SK-N-SH treated with all-trans-retinoic acid at 6 μM for 48 hours (cell line): ENCODE data around the gene ABCC11.
A peak's percentile ranks its signal among the peaks of the same experiment; 100 is the strongest.

Experiments
- ATAC-seq: fragments of 200-7000 bp; cut with Tn5 transposase; 3 replicates; pipeline ENCODE4 v1.9.1; 2020; ENCODE audit warnings: mild to moderate bottlenecking, moderate library complexity
- BACH2 ChIP-seq: fragments of 250-450 bp; sonication (Bioruptor Pico); IDR thresholded peaks from 2 replicates; pipeline ENCODE4 v1.9.0; 2021; ENCODE audit warnings: mild to moderate bottlenecking, borderline replicate concordance
- CSRNP3 ChIP-seq: fragments of 250-450 bp; sonication (Bioruptor Pico); IDR thresholded peaks from 2 replicates; pipeline ENCODE4 v1.5.1; 2021; ENCODE audit warnings: mild to moderate bottlenecking, moderate library complexity
- ESRRG ChIP-seq: fragments of 250-450 bp; sonication (Bioruptor Pico); IDR thresholded peaks from 2 replicates; pipeline ENCODE4 v1.6.1; 2021; ENCODE audit warnings: mild to moderate bottlenecking
- ISL1 ChIP-seq: fragments of 250-450 bp; sonication (Bioruptor Pico); IDR thresholded peaks from 2 replicates; pipeline ENCODE4 v2.1.2; 2022; ENCODE audit warnings: mild to moderate bottlenecking, moderate library complexity
- OSR1 ChIP-seq: fragments of 250-450 bp; sonication (Bioruptor Pico); IDR thresholded peaks from 2 replicates; pipeline ENCODE4 v1.8.0; 2022; ENCODE audit warnings: moderate library complexity, mild to moderate bottlenecking, inconsistent platforms
- PATZ1 ChIP-seq: fragments of 250-450 bp; sonication (Bioruptor Pico); IDR thresholded peaks from 2 replicates; pipeline ENCODE4 v1.8.0; 2020; ENCODE audit warnings: mild to moderate bottlenecking, moderate library complexity, borderline replicate concordance
- POU6F1 ChIP-seq: fragments of 250-450 bp; sonication (Bioruptor Pico); IDR thresholded peaks from 2 replicates; pipeline ENCODE4 v1.8.0; 2021; ENCODE audit warnings: low read depth, mild to moderate bottlenecking, moderate library complexity, borderline replicate concordance
- PPARA ChIP-seq: fragments of 250-450 bp; sonication (Bioruptor Pico); IDR thresholded peaks from 2 replicates; pipeline ENCODE4 v1.5.0; 2020; ENCODE audit warnings: mild to moderate bottlenecking, borderline replicate concordance
- SNAI2 ChIP-seq: fragments of 250-450 bp; sonication (Bioruptor Pico); IDR thresholded peaks from 2 replicates; pipeline ENCODE4 v1.5.0; 2020; ENCODE audit warnings: mild to moderate bottlenecking, moderate library complexity
- TCF4 ChIP-seq: fragments of 250-450 bp; sonication (Bioruptor Pico); IDR thresholded peaks from 2 replicates; pipeline ENCODE4 v1.8.0; 2021; ENCODE audit warnings: mild to moderate bottlenecking, moderate library complexity, borderline replicate concordance
- TOX ChIP-seq: fragments of 250-450 bp; sonication (Bioruptor Pico); IDR thresholded peaks from 2 replicates; pipeline ENCODE4 v1.8.0; 2021; ENCODE audit warnings: mild to moderate bottlenecking, moderate library complexity, borderline replicate concordance
- TSHZ2 ChIP-seq: fragments of 250-450 bp; sonication (Bioruptor Pico); IDR thresholded peaks from 2 replicates; pipeline ENCODE4 v1.5.0; 2020; ENCODE audit warnings: mild to moderate bottlenecking, moderate library complexity
- ZC3H10 ChIP-seq: fragments of 250-450 bp; sonication (Bioruptor Pico); IDR thresholded peaks from 2 replicates; pipeline ENCODE4 v1.5.1; 2021; ENCODE audit warnings: mild to moderate bottlenecking, moderate library complexity
- ZFP3 ChIP-seq: fragments of 250-450 bp; sonication (Bioruptor Pico); IDR thresholded peaks from 2 replicates; pipeline ENCODE4 v1.5.0; 2020; ENCODE audit warnings: mild to moderate bottlenecking, moderate library complexity
- ZFP30 ChIP-seq: fragments of 450-650 bp; formaldehyde crosslinking; IDR thresholded peaks from 2 replicates; pipeline ENCODE4 v1.5.0; 2022; ENCODE audit warnings: mild to moderate bottlenecking, moderate library complexity
- ZNF565 ChIP-seq: fragments of 450-650 bp; formaldehyde crosslinking; conservative IDR thresholded peaks from 2 replicates; pipeline ENCODE4 v1.5.0; 2020; ENCODE audit warnings: low read depth, mild to moderate bottlenecking, moderate library complexity
- ZNF8 ChIP-seq: fragments of 450-650 bp; formaldehyde crosslinking; IDR thresholded peaks from 2 replicates; pipeline ENCODE4 v1.5.0; 2020; ENCODE audit warnings: mild to moderate bottlenecking, moderate library complexity

Gene ABCC11

GRCh38 chr16:48118841-48119240, 128.5 kb downstream of the ABCC11 start (continued):
- TF ChIP-seq TSHZ2 (CRISPR knock-in tag) (no peak), ZC3H10 (CRISPR knock-in tag) (no peak), TOX (no peak), CSRNP3 (CRISPR knock-in tag) (no peak), ZNF8 (CRISPR knock-in tag) (no peak), PPARA (no peak), POU6F1 (no peak), OSR1 (CRISPR knock-in tag) (no peak), BACH2 (CRISPR knock-in tag) (no peak)

- TF ChIP-seq ZNF565 = no peak
- TF ChIP-seq ESRRG (CRISPR knock-in tag) = no peak
- TF ChIP-seq TSHZ2 (CRISPR knock-in tag) = no peak
- no peak for TF ChIP-seq ZFP30 (CRISPR knock-in tag)
- TF ChIP-seq ISL1 = no peak
- no peak for TF ChIP-seq PATZ1 (CRISPR knock-in tag)
- no peak for TF ChIP-seq ZFP3 (CRISPR knock-in tag)
- no peak for TF ChIP-seq ZC3H10 (CRISPR knock-in tag)
- TF ChIP-seq SNAI2 (CRISPR knock-in tag) = no peak
- TF ChIP-seq TCF4 (CRISPR knock-in tag) = no peak
- peak; percentile 91 for ATAC-seq
These were observed 129.9 kb downstream of the ABCC11 start for GRCh38 chr16:48117217-48118105.
